Stimulated activated naive CD8-positive, alpha-beta T cell treated with anti-CD3 and anti-CD28 coated beads, Interleukin-15, Interleukin-2, amounts not matched to agents 100 U/mL and 50 U/mL, for 24 hours (primary cell): ENCODE measurements around the gene NR6A1.

Experiments
- ATAC-seq: fragments of 150-1000 bp; cut with Tn5 transposase; one replicate; pipeline ENCODE4 v1.10.0; 2021
- DNase-seq: peaks from one replicate; pipeline ENCODE4 v3.0.0; 2021

The NR6A1 gene

DNA sequence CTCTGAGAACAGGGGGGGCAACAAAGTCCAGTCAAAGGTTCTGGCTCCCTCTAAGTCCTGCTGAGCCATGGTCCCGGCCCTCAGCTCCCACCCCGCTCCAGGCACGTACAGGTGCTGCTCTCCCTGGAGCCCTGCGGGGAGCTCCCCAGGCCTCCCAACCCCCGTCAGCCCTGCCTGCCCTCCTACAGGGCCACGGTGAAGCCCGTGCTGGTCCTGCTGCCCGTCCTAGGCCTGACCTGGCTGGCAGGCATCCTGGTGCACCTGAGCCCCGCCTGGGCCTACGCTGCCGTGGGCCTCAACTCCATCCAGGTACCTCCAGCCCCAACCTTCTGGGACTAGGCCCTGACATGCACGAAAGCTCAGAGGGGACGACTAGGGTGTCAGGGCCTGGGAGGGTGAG, 300.8 kb downstream of the NR6A1 start:
- ATAC-seq: no peak
- DNase-seq: no peak

DNA sequence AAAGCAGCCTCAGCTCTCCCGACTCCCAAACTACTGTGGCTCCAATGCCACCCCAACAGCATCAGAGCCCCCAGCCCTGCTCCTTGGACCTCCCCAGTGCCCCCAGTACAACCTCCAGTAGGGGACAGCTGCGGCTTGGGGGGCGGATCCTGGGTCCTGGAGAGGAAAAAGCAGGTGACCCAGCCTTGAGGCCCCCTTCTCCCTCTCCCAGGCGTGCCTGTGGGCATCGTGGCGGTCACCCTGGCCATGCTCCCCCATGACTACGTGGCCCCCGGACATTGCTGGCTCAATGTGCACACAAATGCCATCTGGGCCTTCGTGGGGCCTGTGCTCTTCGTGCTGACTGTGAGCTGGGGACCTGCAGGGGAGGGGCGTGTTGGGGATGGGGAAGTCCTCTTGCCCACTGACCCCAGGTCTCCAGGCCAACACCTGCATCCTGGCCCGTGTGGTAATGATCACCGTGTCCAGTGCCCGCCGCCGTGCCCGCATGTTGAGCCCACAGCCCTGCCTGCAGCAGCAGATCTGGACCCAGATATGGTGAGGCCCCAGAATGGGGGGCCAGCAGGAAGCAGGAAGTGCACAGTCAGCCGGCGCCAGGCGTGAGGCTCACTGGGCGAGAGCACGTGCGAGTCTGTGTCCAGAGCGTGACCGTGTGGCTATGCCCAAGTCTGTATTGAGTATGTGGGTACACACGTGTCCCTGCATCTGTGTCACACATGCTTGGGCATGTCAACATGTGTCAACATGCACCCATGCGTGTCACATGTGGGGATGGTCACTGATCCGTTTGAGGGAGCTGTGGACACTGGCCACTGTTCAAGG, 301.9 kb downstream of the NR6A1 start:
- DNase-seq: no peak

DNA sequence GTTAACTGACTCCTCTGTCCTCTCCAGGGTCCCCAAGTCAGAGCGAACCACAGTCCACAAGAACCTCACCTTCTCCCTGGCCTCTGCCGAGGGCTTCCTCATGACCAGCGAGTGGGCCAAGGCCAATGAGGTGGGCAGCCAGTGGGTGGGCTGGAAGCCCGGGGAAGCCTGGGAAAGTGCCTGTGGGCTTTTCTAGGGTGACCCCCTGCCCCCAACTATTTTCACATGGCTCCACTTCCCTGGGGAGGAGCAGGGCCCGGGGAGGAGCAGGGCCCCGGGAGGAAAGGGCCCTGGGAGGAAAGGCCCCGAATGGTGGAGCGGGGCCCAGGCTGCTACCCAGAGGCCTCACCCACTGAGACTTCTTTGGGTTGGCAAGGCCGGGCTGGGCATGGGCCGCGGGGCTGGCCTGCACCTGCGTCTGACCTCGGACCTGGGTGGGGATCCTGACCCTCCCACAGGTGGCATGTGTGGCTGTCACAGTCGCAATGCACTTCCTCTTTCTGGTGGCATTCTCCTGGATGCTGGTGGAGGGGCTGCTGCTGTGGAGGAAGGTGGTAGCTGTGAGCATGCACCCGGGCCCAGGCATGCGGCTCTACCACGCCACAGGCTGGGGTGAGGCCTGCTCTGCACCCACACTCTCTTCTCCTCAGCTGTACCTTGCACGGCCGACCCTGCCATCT, 302.9 kb downstream of the NR6A1 start:
- DNase-seq (no peak), ATAC-seq (no peak)

More for the DNA sequence above, 301.9 kb downstream of the NR6A1 start:
- ATAC-seq: no peak

DNA sequence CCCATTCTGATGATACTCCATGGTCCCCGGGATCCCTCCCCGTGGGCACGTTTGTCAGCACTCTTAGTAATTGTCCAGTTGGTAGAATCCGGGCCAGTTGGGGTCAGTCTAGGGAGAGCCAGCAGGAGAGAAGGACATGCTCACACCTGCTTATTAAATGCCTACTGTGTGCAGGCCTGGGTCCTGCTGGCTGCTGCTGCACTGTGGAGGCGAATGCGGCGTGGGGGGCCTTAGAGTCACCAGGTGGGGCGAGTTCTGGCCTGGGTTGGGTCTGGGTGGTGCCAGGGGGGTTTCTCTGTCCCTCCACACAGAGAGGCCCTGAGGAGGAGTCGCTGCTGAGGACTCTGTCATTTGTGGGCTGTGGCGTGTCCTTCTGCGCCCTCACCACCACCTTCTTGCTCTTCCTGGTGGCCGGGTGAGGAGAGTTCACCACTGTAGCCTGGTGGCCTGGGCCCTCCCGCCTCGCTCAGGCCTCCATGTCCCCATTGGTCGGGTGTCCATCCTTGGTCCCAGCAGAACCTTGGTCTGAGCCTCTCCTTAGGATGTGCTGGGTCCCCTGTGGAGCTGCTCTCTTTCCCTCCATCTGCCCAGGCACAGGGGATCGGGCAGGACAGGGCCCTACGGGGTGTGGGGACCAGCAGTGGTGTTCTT, 303.6 kb downstream of the NR6A1 start:
- DNase-seq (no peak), ATAC-seq (no peak)
